GM19193 (cell line): ENCODE data around the gene CCDC74B.
"Not testable (repeated sequence)": the region's sequence is repeated elsewhere in the genome, so short reads cannot be mapped to it uniquely, and the experiment has no call there.

Experiments used
- POLR2A ChIP-seq: IDR thresholded peaks from 4 replicates; pipeline ENCODE4 v1.6.1; 2011; ENCODE audit not compliant: insufficient read depth, insufficient read length; ENCODE audit errors: extremely low read depth

CCDC74B gene

GRCh38 chr2:130156624-130157004, 11.7 kb upstream of the CCDC74B start:
- TF ChIP-seq POLR2A = no peak

- TF ChIP-seq POLR2A = no peak
Measured at GRCh38 chr2:130154773-130155765, 10.2 kb upstream of the CCDC74B start.

- TF ChIP-seq POLR2A = no peak
Measured at GRCh38 chr2:130152816-130153595, 8.1 kb upstream of the CCDC74B start.

- TF ChIP-seq POLR2A = no peak
Measured at GRCh38 chr2:130150181-130151144, 5.6 kb upstream of the CCDC74B start.

GRCh38 chr2:130135692-130136541, 9.0 kb downstream of the CCDC74B start:
- no peak for TF ChIP-seq POLR2A

- TF ChIP-seq POLR2A = not testable (repeated sequence)
Measured at GRCh38 chr2:130129120-130129829, 15.6 kb downstream of the CCDC74B start, which contains the start of gene POTEF. Gene POTEF, minus strand, starts transcription at chr2:130129222. Its CDS starts 8,707 bp downstream, at chr2:130120515.
